HEK293T (cell line): ENCODE measurements around the gene ARHGDIB.

Experiments
- BHLHE40 ChIP-seq: fragments of 450-650 bp; IDR thresholded peaks from 2 replicates; pipeline ENCODE4 v1.6.1; 2016; ENCODE audit warnings: mild to moderate bottlenecking, moderate library complexity, borderline replicate concordance
- CTBP1 ChIP-seq: fragments of 450-650 bp; IDR thresholded peaks from 2 replicates; pipeline ENCODE4 v1.6.1; 2016; ENCODE audit warnings: borderline replicate concordance
- FOXK2 ChIP-seq: fragments of 450-650 bp; IDR thresholded peaks from 2 replicates; pipeline ENCODE4 v1.6.1; 2016; ENCODE audit warnings: mild to moderate bottlenecking
- FOXM1 ChIP-seq: fragments of 450-650 bp; IDR thresholded peaks from 2 replicates; pipeline ENCODE4 v1.6.1; 2017; ENCODE audit warnings: mild to moderate bottlenecking, borderline replicate concordance
- HDGF ChIP-seq: fragments of 450-650 bp; IDR thresholded peaks from 2 replicates; pipeline ENCODE4 v1.6.1; 2017; ENCODE audit warnings: antibody characterized with exemption, borderline replicate concordance
- L3MBTL2 ChIP-seq: fragments of 450-650 bp; conservative IDR thresholded peaks from 2 replicates; pipeline ENCODE4 v1.6.1; 2016; ENCODE audit warnings: mild to moderate bottlenecking
- NFRKB ChIP-seq: fragments of 450-650 bp; IDR thresholded peaks from 2 replicates; pipeline ENCODE4 v1.6.1; 2016; ENCODE audit warnings: mild to moderate bottlenecking, moderate library complexity
- SP1 ChIP-seq: fragments of 450-650 bp; IDR thresholded peaks from 2 replicates; pipeline ENCODE4 v1.6.1; 2017
- ZNF384 ChIP-seq: fragments of 450-650 bp; IDR thresholded peaks from 2 replicates; pipeline ENCODE4 v1.6.1; 2016

DNA sequence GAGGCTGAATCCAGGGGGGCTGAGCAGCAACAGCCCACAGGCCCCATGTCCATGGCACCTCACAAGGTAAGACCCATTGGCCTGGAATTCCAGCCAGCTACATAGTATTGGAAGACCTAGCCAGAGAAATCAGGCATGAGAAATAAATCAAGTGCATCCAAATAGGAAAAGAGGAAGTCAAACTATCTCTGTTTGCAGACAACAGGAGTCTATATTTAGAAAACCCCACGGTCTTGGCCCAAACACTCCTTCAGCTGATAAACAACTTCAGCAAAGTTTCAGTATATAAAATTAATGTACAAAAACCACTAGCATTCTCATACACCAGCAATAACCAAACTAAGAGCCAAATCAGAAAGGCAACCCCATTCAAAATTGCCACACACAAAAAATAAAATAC, 28.4 kb upstream of the ARHGDIB start:
- TF ChIP-seq BHLHE40: no peak
- TF ChIP-seq FOXM1: no peak
- TF ChIP-seq ZNF384: no peak
- no peak for TF ChIP-seq CTBP1
- TF ChIP-seq HDGF: no peak
- TF ChIP-seq FOXK2: no peak
- no peak for TF ChIP-seq L3MBTL2
- TF ChIP-seq SP1: no peak
- no peak for TF ChIP-seq NFRKB
